Lower lobe of right lung (tissue), 2 donors: ENCODE measurements around the gene PAPOLA. TPM values are rescaled to one million over a fixed set of nuclear protein-coding genes. Genes with fewer than 3 reads are reported as not detected.

Experiments
- ATAC-seq, 2 donors: fragments of 200-7000 bp; cut with Tn5 transposase; one replicate each; pipeline ENCODE4 v1.9.1; 2020 to 2022; ENCODE audit warnings: mild to moderate bottlenecking in 2 of 2, moderate library complexity in 2 of 2
- DNase-seq: peaks from one replicate; pipeline ENCODE4 v3.0.0-alpha.2; 2020
- H3K27ac ChIP-seq: fragments of 200-600 bp; one replicate; pipeline ENCODE4 v1.8.0; 2022
- H3K27me3 ChIP-seq: fragments of 200-600 bp; one replicate; pipeline ENCODE4 v1.8.0; 2022; ENCODE audit warnings: low read depth
- H3K36me3 ChIP-seq: fragments of 200-600 bp; one replicate; pipeline ENCODE4 v1.8.0; 2022; ENCODE audit warnings: mild to moderate bottlenecking
- H3K4me1 ChIP-seq: fragments of 200-600 bp; one replicate; pipeline ENCODE4 v1.8.0; 2022
- H3K4me3 ChIP-seq: fragments of 200-600 bp; one replicate; pipeline ENCODE4 v1.8.0; 2022; ENCODE audit warnings: mild to moderate bottlenecking
- H3K9me3 ChIP-seq: fragments of 200-600 bp; one replicate; pipeline ENCODE4 v1.8.0; 2022
- intact Hi-C: fragments of 100-400 bp; cut with DNase I; formaldehyde crosslinking; loops from one replicate; pipeline ENCODE4 v1.11.0; 2022
- total RNA-seq: library from RNA; stranded (reverse); fragmentation: NEBNext Ultra II Directional; extraction: Animal tissue kit (Norgen Biotek cat#: 25700); gene quantifications from one replicate; pipeline ENCODE4 v1.2.1, GENCODE V29; 2021
- TF ChIP-seq, protein P1 (sequence below): fragments of 200-600 bp; IDR thresholded peaks from one replicate; pipeline ENCODE4 v1.8.0; 2022; ENCODE audit warnings: antibody characterized with exemption, mild to moderate bottlenecking
- donor health status: DM: no; HTN: yes; CAD: no; lungs with severe emphysema.

Gene PAPOLA
- total RNA-seq, 1 donor from 2014 or later, result 190 TPM

DNA sequence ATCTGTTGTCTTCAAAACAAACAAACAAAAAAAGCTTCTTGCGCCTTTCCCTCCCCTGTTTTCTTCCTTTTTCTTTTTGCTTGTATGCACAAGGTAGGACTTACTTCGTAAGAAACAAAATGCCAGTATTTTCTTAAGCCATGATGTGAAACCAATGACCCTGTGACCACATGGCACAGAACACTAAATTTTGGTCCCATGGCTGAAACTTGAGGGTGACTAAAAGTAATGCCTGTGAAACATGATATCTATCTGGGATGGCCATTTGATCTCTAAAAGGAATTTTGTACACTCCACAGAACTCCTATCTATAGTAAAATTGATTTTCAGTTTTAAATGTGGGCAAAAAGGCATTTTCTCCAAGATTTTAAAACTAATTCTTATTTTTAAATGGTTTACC, 63.6 kb downstream of the PAPOLA start:
- peaks cover 68% of the 10 kb centered on the region for H3K36me3 ChIP-seq
- intact Hi-C loops, result no loop called here

DNA sequence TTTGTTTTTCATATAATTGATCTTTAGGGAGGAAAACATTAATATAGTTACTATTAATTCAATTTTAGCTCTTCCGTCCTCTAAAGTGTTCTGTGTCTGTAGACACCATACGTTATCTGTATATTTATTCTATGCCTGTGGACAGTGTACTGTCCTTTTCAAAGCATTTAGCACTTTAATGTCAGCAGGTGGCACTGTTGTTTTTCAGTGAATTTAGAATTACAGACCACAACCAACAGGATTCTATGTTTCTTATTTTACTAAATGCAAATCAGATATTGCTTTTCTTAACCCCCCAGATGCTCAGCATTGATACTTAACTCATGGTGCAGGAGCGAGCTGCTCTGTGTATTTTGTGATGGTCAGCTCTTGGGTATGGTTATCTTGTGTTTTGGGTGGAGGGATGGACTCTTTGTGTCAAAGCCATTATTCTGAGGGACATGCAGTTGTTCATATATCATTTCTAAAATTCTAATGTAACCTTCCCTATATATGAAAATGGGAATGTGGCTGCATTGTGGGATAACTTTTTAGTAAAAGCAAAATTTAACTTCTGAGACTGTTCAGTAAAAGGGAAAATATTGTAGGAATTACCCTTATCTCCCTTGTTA, 65.2 kb downstream of the PAPOLA start:
- Histone ChIP-seq H3K4me1 (no peaks in the 10 kb centered on the region), H3K4me3 (no peak overlapping the region), H3K27me3 (no peaks in the 10 kb centered on the region), H3K9me3 (no peaks in the 10 kb centered on the region), H3K27ac (no peak overlapping the region), H3K36me3 (peaks cover 54% of the 10 kb centered on the region)
- no peak for DNase-seq
- intact Hi-C loops, result no loop called here
- peak in 1 of 2 donors; percentile 33 for ATAC-seq
- TF ChIP-seq, protein P1, sequence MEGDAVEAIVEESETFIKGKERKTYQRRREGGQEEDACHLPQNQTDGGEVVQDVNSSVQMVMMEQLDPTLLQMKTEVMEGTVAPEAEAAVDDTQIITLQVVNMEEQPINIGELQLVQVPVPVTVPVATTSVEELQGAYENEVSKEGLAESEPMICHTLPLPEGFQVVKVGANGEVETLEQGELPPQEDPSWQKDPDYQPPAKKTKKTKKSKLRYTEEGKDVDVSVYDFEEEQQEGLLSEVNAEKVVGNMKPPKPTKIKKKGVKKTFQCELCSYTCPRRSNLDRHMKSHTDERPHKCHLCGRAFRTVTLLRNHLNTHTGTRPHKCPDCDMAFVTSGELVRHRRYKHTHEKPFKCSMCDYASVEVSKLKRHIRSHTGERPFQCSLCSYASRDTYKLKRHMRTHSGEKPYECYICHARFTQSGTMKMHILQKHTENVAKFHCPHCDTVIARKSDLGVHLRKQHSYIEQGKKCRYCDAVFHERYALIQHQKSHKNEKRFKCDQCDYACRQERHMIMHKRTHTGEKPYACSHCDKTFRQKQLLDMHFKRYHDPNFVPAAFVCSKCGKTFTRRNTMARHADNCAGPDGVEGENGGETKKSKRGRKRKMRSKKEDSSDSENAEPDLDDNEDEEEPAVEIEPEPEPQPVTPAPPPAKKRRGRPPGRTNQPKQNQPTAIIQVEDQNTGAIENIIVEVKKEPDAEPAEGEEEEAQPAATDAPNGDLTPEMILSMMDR, result peak; percentile 45

More for the DNA sequence above, 63.6 kb downstream of the PAPOLA start:
- no peak overlapping the region for H3K27ac ChIP-seq
- no peak overlapping the region for H3K4me3 ChIP-seq
- ATAC-seq, result no peak
- no peaks in the 10 kb centered on the region for H3K9me3 ChIP-seq
- no peak for DNase-seq
- no peaks in the 10 kb centered on the region for H3K27me3 ChIP-seq
- TF ChIP-seq, protein P1, result no peak
- H3K4me1 ChIP-seq, result no peaks in the 10 kb centered on the region

DNA sequence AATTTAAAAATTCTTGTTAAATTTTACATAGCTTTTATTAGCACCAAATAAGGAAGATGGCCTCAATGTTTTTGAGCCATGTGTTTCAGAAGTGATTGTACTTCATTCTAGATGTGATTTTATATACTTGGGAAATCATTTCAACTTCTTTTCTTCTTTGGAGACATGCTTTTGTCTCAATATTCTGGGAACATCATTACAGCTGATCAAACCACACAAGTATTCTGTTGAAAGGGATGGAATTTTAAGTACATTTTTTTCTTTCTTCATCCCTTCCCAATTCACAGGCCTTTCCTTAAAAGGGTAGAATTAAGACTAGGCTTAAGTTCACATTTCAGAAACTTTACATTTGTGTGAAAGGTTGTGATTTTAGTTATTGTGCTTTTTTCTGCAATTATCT, 66.4 kb downstream of the PAPOLA start:
- no peak overlapping the region for H3K4me3 ChIP-seq
- H3K27ac ChIP-seq, result no peak overlapping the region
- H3K4me1 ChIP-seq, result no peaks in the 10 kb centered on the region
- intact Hi-C loops, result no loop called here
- no peaks in the 10 kb centered on the region for H3K27me3 ChIP-seq
- ATAC-seq, result no peak
- DNase-seq, result no peak
- TF ChIP-seq, protein P1, result no peak
- peaks cover 44% of the 10 kb centered on the region for H3K36me3 ChIP-seq
- no peaks in the 10 kb centered on the region for H3K9me3 ChIP-seq

DNA sequence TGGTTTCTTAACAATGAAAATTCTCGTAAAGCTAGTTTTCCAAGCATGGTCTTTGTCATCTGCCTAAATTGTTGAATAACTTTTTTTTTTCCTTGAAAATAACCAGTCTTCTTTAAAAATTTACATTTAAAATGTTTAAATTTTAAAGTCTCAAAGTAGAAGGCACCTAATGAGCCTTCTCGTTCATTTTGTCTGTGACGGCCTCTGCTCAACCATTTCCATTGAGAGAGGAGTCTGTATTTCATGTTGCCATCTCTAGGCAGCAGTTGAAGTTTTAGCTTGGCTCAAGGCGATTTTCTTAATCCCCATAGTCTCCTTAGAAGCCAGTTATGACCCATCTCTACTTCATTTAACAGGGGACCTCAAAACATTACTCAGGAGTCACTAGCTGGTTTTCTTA, 69.1 kb downstream of the PAPOLA start:
- ATAC-seq (no peak), DNase-seq (no peak)
- intact Hi-C loops, result no loop called here
- TF ChIP-seq, protein P1, result no peak
- H3K4me3 ChIP-seq, result no peak overlapping the region
- peaks cover 10% of the 10 kb centered on the region for H3K4me1 ChIP-seq
- no peaks in the 10 kb centered on the region for H3K9me3 ChIP-seq
- H3K27me3 ChIP-seq, result no peaks in the 10 kb centered on the region
- H3K36me3 ChIP-seq, result peaks cover 18% of the 10 kb centered on the region
- H3K27ac ChIP-seq, result no peak overlapping the region

DNA sequence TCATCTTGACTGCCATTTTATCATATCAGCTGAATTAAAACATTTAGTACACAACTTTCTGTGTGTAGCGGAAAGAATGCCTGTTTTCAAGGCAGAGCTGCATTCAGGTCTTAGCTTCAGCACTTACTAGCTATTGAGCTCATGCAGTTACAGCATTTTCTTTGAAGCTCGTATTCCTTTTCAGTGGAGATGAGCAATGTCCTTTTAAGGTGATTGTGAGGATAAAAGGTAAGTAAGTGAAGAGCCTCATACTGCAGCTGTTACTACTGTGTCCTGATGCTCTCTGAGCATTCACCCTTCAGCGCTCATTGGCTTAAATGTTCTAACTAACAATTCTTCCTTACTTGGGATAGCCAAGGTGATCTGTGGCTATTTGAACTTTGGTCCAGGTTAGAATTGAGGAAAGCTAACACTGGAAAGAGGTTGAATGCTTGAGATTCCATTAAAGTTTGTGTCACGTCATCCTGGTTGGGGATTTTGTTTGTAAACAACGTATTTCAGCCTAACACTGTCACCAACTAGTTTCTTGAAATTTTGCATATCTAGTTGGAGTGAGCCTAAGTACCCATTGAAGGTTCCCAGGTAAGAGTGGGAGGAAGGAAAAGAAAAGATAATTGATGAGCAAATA, 71.4 kb downstream of the PAPOLA start:
- no peaks in the 10 kb centered on the region for H3K27me3 ChIP-seq
- DNase-seq (no peak), ATAC-seq (no peak)
- intact Hi-C loops, result no loop called here
- no peak overlapping the region for H3K27ac ChIP-seq
- no peak overlapping the region for H3K4me3 ChIP-seq
- peaks cover 10% of the 10 kb centered on the region for H3K4me1 ChIP-seq
- TF ChIP-seq, protein P1, result no peak
- H3K9me3 ChIP-seq, result no peaks in the 10 kb centered on the region
- peaks cover 3% of the 10 kb centered on the region for H3K36me3 ChIP-seq
